ENCODE data around the gene SETDB1.

SETDB1 gene

DNA sequence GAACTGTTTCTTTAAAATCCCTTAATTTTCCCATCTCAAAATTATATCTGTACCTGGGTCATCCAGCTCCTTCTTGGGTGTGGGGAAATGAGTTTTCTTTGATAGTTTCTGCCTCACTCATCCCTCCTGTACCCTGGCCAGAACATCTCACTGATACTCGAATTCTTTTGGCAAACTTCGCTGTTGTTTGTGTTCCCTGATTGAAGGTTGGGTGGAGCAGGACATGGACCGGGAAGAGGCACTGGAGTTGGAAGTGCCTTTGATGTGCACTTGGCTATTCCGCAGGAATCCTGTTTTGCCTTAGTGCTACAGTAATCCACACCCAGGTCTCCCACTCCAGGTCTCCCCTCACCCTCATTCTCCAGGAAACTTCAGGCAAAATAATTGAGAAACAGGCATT is 69.3 kb downstream of the SETDB1 start:
- no peak overlapping the region for H3K27ac ChIP-seq (ENCODE audit: extremely low read depth, low read depth, low read length)
- ChIA-PET CTCF (interaction anchor here (0.5 to 5.3 kb wide), 25 partner anchors 10 to 739 kb away, joined by 3 to 73 read pairs (median 4); partner anchors contain the start of genes ANXA9, C1orf56, CERS2 and MINDY1), POLR2A (interaction anchor here (1.0 to 2.5 kb wide), 3 partner anchors 11 to 299 kb away, joined by 3 to 17 read pairs (median 5); partner anchors contain the start of genes GOLPH3L and MINDY1)
- H3K9me3 ChIP-seq (ENCODE audit: control insufficient read depth, insufficient read depth, low read depth, low read length) = no peaks in the 10 kb centered on the region
- no peaks in the 10 kb centered on the region for H3K4me1 ChIP-seq (ENCODE audit: control insufficient read depth, insufficient read depth, low read length)
- no peak for TF ChIP-seq ZNF701 (tag by site-specific recombination; IDR thresholded peaks at IDR 0.05)
- no peak for TF ChIP-seq ZNF350 (tag by site-specific recombination; IDR thresholded peaks at IDR 0.05)
- TF ChIP-seq ZXDB (tag by site-specific recombination; IDR thresholded peaks at IDR 0.05) = no peak
- no peak for TF ChIP-seq PRDM6 (tag by site-specific recombination; IDR thresholded peaks at IDR 0.05)
- no peak for TF ChIP-seq ZNF157 (tag by site-specific recombination; IDR thresholded peaks at IDR 0.05)
- no peak for TF ChIP-seq ZNF311 (tag by site-specific recombination; IDR thresholded peaks at IDR 0.05; ENCODE audit: borderline replicate concordance)
- no peak for TF ChIP-seq ZNF140 (tag by site-specific recombination; IDR thresholded peaks at IDR 0.05)
- no peak for TF ChIP-seq GLIS2 (tag by site-specific recombination; IDR thresholded peaks at IDR 0.05)
- TF ChIP-seq ZBTB17 (tag by site-specific recombination; IDR thresholded peaks at IDR 0.05) = no peak
- TF ChIP-seq ZNF23 (tag by site-specific recombination; IDR thresholded peaks at IDR 0.05; ENCODE audit: borderline replicate concordance) = no peak
- TF ChIP-seq ZNF335 (tag by site-specific recombination; conservative IDR thresholded peaks at IDR 0.05) = no peak
- no peak for TF ChIP-seq REPIN1 (tag by site-specific recombination; IDR thresholded peaks at IDR 0.05; ENCODE audit: low read depth)
- H3K36me3 ChIP-seq (ENCODE audit: control insufficient read depth in 2 of 2, insufficient read depth in 1 of 2, low read length in 2 of 2) = peaks cover 0 to 43% of the 10 kb centered on the region in 2 experiments; a peak in 1 of 3 replicates
- H3K4me3 ChIP-seq (ENCODE audit: low read depth, low read length) = no peak overlapping the region

- ChIA-PET POLR2A (interaction anchor here (0.7 to 2.5 kb wide), 5 partner anchors 7 to 299 kb away, joined by 3 to 17 read pairs (median 5); partner anchors contain the start of genes GOLPH3L, MINDY1 and VPS72), CTCF (interaction anchor here (0.5 to 5.3 kb wide), 22 partner anchors 10 to 740 kb away, joined by 3 to 73 read pairs (median 5); partner anchors contain the start of genes ANXA9, C1orf56, CERS2 and MINDY1)
- TF ChIP-seq ZNF600 (tag by site-specific recombination; IDR thresholded peaks at IDR 0.05) (peak; percentile 72), CTCF (tag by site-specific recombination; IDR thresholded peaks at IDR 0.05) (peak; percentile 73), ZNF707 (tag by site-specific recombination; IDR thresholded peaks at IDR 0.05) (no peak), ZNF654 (tag by site-specific recombination; IDR thresholded peaks at IDR 0.05; ENCODE audit: low read depth) (peak; percentile 81)
- Histone ChIP-seq H3K4me3 (ENCODE audit: low read depth, low read length) (no peak overlapping the region), H3K9me3 (ENCODE audit: control insufficient read depth, insufficient read depth, low read depth, low read length) (no peaks in the 10 kb centered on the region), H3K36me3 (ENCODE audit: control insufficient read depth in 2 of 2, insufficient read depth in 1 of 2, low read length in 2 of 2) (peaks cover 0 to 46% of the 10 kb centered on the region in 2 experiments; a peak in 1 of 3 replicates), H3K4me1 (ENCODE audit: control insufficient read depth, insufficient read depth, low read length) (no peaks in the 10 kb centered on the region), H3K27ac (ENCODE audit: extremely low read depth, low read depth, low read length) (no peak overlapping the region)
These were observed 69.7 kb downstream of the SETDB1 start for GRCh38 chr1:150995896-150996295.

GRCh38 chr1:150997126-150997872 is 71.1 kb downstream of the SETDB1 start:
- ChIA-PET POLR2A (interaction anchor here (2.5 kb wide), 1 partner anchor 9 kb away, joined by 17 read pairs; the partner anchor contains the start of gene MINDY1), CTCF (interaction anchor here (0.5 to 5.3 kb wide), 11 partner anchors 9 to 741 kb away, joined by 3 to 73 read pairs (median 7); partner anchors contain the start of genes ANXA9, C1orf56 and MINDY1)
- H3K36me3 ChIP-seq (ENCODE audit: control insufficient read depth in 2 of 2, insufficient read depth in 1 of 2, low read length in 2 of 2) = peaks cover 0 to 60% of the 10 kb centered on the region in 2 experiments; a peak in 1 of 3 replicates
- no peak overlapping the region for H3K27ac ChIP-seq (ENCODE audit: extremely low read depth, low read depth, low read length)
- H3K9me3 ChIP-seq (ENCODE audit: control insufficient read depth, insufficient read depth, low read depth, low read length) = no peaks in the 10 kb centered on the region
- no peak for TF ChIP-seq ZNF112 (tag by site-specific recombination; IDR thresholded peaks at IDR 0.05)
- no peak for TF ChIP-seq ZSCAN23 (tag by site-specific recombination; IDR thresholded peaks at IDR 0.05)
- TF ChIP-seq ZBTB7A (tag by site-specific recombination; IDR thresholded peaks at IDR 0.05; ENCODE audit: low read depth) = no peak
- peak; percentile 32; the same call in 1 of the 2 replicates for TF ChIP-seq ZNF600 (tag by site-specific recombination; IDR thresholded peaks at IDR 0.05)
- TF ChIP-seq ZNF211 (tag by site-specific recombination; IDR thresholded peaks at IDR 0.05; ENCODE audit: low read depth) = no peak
- TF ChIP-seq HOXD13 (CRISPR knock-in tag; IDR thresholded peaks at IDR 0.05; ENCODE audit: borderline replicate concordance) = no peak
- no peaks in the 10 kb centered on the region for H3K4me1 ChIP-seq (ENCODE audit: control insufficient read depth, insufficient read depth, low read length)
- no peak overlapping the region for H3K4me3 ChIP-seq (ENCODE audit: low read depth, low read length)

All from HEK293 (cell line).